HL-60 (cell line): ENCODE measurements around the gene HES5.

Source experiments
- DNase-seq, 2 experiments: peaks; one replicate each; pipeline ENCODE4 v3.0.0-alpha.2; 2010 to 2020; ENCODE audit warnings: low read depth in 1 of 2, low spot score in 1 of 2
- H3K27ac ChIP-seq: fragments of 250-450 bp; sonication (Bioruptor Pico); replicated peaks from 2 replicates; pipeline ENCODE4 v1.5.1; 2020; ENCODE audit warnings: mild to moderate bottlenecking, moderate library complexity
- H3K27me3 ChIP-seq: fragments of 250-450 bp; sonication (Bioruptor Pico); 2 replicates; pipeline ENCODE4 v1.5.1; 2021; ENCODE audit warnings: mild to moderate bottlenecking, moderate library complexity; ENCODE audit not compliant: insufficient read depth, poor library complexity, severe bottlenecking
- H3K4me3 ChIP-seq: replicated peaks from 2 replicates; pipeline ENCODE4 v1.5.1; 2011; ENCODE audit warnings: mild to moderate bottlenecking, control low read depth, low read length; ENCODE audit not compliant: insufficient read depth
- CTCF ChIP-seq: IDR thresholded peaks from one replicate; pipeline ENCODE4 v1.5.1; 2011; ENCODE audit warnings: low read length, control low read depth, inconsistent platforms; ENCODE audit not compliant: insufficient read depth
- GABPA ChIP-seq: IDR thresholded peaks from 2 replicates; pipeline ENCODE4 v1.6.1; 2012; ENCODE audit warnings: low read depth
- POLR2AphosphoS5 ChIP-seq: IDR thresholded peaks from 2 replicates; pipeline ENCODE4 v1.6.1; 2012; ENCODE audit warnings: low read depth
- REST ChIP-seq: IDR thresholded peaks from 2 replicates; pipeline ENCODE4 v1.6.1; 2012; ENCODE audit warnings: low read depth; ENCODE audit not compliant: insufficient replicate concordance
- SPI1 ChIP-seq: IDR thresholded peaks from 2 replicates; pipeline ENCODE4 v1.6.1; 2012; ENCODE audit warnings: low read depth, mild to moderate bottlenecking, borderline replicate concordance

The HES5 gene

GRCh38 chr1:2496746-2497145, 33.3 kb downstream of the HES5 start:
- DNase-seq, result no peak
- TF ChIP-seq REST (no peak), CTCF (no peak), SPI1 (no peak), GABPA (no peak), POLR2AphosphoS5 (no peak)
- peaks cover 7% of the 10 kb centered on the region for H3K27me3 ChIP-seq
- no peak overlapping the region for H3K4me3 ChIP-seq
- no peak overlapping the region for H3K27ac ChIP-seq

- no peak for DNase-seq
- Histone ChIP-seq H3K27me3 (peaks cover 7% of the 10 kb centered on the region), H3K27ac (no peak overlapping the region), H3K4me3 (no peak overlapping the region)
- TF ChIP-seq REST (no peak), CTCF (no peak)
Observed at GRCh38 chr1:2496087-2496622, 33.9 kb downstream of the HES5 start.

GRCh38 chr1:2495546-2495945, 34.5 kb downstream of the HES5 start:
- Histone ChIP-seq H3K27ac (no peak overlapping the region), H3K27me3 (peaks cover 7% of the 10 kb centered on the region), H3K4me3 (no peak overlapping the region)
- TF ChIP-seq SPI1 (no peak), REST (no peak), POLR2AphosphoS5 (no peak), CTCF (no peak), GABPA (no peak)
- DNase-seq, result no peak
